Keratinocyte (primary cell): ENCODE measurements around the gene PTPRD. TPM values are rescaled to one million over a fixed set of nuclear protein-coding genes. Genes with fewer than 3 reads are reported as not detected.

Experiments
- DNase-seq: peaks from one replicate; pipeline ENCODE4 v3.0.0-alpha.2; 2011; ENCODE audit warnings: low read depth, missing footprints, low spot score
- FAIRE-seq: peaks from 2 replicates; lab custom pipeline; 2011; peaks lifted over from hg19 to GRCh38; lab: Jason Lieb, UNC
- H2AFZ ChIP-seq: 2 replicates; pipeline ENCODE4 v1.6.0; 2012; ENCODE audit warnings: low read length, control low read depth, inconsistent platforms; ENCODE audit not compliant: control insufficient read depth
- H3K27ac ChIP-seq: 2 replicates; pipeline ENCODE4 v1.5.1; 2011; ENCODE audit warnings: low read length; ENCODE audit not compliant: control insufficient read depth, insufficient read depth
- H3K27me3 ChIP-seq: 3 replicates; pipeline ENCODE4 v1.6.0; 2011; ENCODE audit warnings: low read length; ENCODE audit not compliant: control insufficient read depth, insufficient read depth; ENCODE audit errors: extremely low read depth
- H3K36me3 ChIP-seq, 2 experiments: 2 replicates in 1 of 2; 3 replicates in 1 of 2; pipeline ENCODE4 v1.5.1; 2011; ENCODE audit warnings: low read length in 2 of 2, mild to moderate bottlenecking in 1 of 2; ENCODE audit not compliant: control insufficient read depth in 2 of 2, insufficient read depth in 2 of 2; ENCODE audit errors: extremely low read depth in 1 of 2
- H3K4me1 ChIP-seq: 3 replicates; pipeline ENCODE4 v1.5.1; 2011; ENCODE audit warnings: low read length; ENCODE audit not compliant: control insufficient read depth, insufficient read depth; ENCODE audit errors: extremely low read depth
- H3K4me2 ChIP-seq: 3 replicates; pipeline ENCODE4 v1.6.0; 2011; ENCODE audit warnings: low read depth, low read length; ENCODE audit not compliant: control insufficient read depth, insufficient read depth; ENCODE audit errors: extremely low read depth
- H3K4me3 ChIP-seq, 3 experiments: fragments of 200-600 bp in 1 of 3; sonication (generic) in 1 of 3; 2 replicates in 2 of 3; 3 replicates in 1 of 3; pipeline ENCODE4 v1.5.1; 2011 to 2016; ENCODE audit warnings: low read length in 3 of 3, mild to moderate bottlenecking in 3 of 3, control low read depth in 2 of 3, inconsistent platforms in 1 of 3, low read depth in 1 of 3, mixed read lengths in 1 of 3, mixed run types in 1 of 3, moderate library complexity in 1 of 3; ENCODE audit not compliant: control insufficient read depth in 2 of 3, insufficient read depth in 2 of 3; ENCODE audit errors: extremely low read depth in 1 of 3
- H3K79me2 ChIP-seq: 2 replicates; pipeline ENCODE4 v1.6.0; 2012; ENCODE audit warnings: low read length; ENCODE audit not compliant: control insufficient read depth, insufficient read depth
- H3K9ac ChIP-seq: 3 replicates; pipeline ENCODE4 v1.6.0; 2011; ENCODE audit warnings: low read length; ENCODE audit not compliant: control insufficient read depth, insufficient read depth; ENCODE audit errors: extremely low read depth
- H3K9me1 ChIP-seq: 3 replicates; pipeline ENCODE4 v1.6.0; 2011; ENCODE audit warnings: low read length; ENCODE audit not compliant: control insufficient read depth, insufficient read depth; ENCODE audit errors: extremely low read depth
- H3K9me3 ChIP-seq: 2 replicates; pipeline ENCODE4 v1.5.1; 2012; ENCODE audit warnings: low read depth, low read length; ENCODE audit not compliant: control insufficient read depth
- H4K20me1 ChIP-seq: 3 replicates; pipeline ENCODE4 v1.6.0; 2011; ENCODE audit warnings: low read length; ENCODE audit not compliant: control insufficient read depth, insufficient read depth; ENCODE audit errors: extremely low read depth
- CTCF ChIP-seq, 3 experiments: IDR thresholded peaks in 1 of 3; conservative IDR thresholded peaks in 1 of 3; optimal IDR thresholded peaks in 1 of 3; 2 replicates in 2 of 3; 3 replicates in 1 of 3; pipeline versions ENCODE3 to v1.5.1; 2011; ENCODE audit warnings: low read length in 3 of 3, mild to moderate bottlenecking in 3 of 3, moderate library complexity in 2 of 3, control low read depth in 1 of 3, inconsistent platforms in 1 of 3; ENCODE audit not compliant: insufficient read depth in 2 of 3; ENCODE audit errors: extremely low read depth in 1 of 3
- EZH2 ChIP-seq: IDR thresholded peaks from one replicate; pipeline ENCODE4 v1.6.1; 2012; ENCODE audit warnings: inconsistent platforms, mild to moderate bottlenecking, low read length, moderate library complexity
- dilution Hi-C: fragments of 300-500 bp; cut with MboI; formaldehyde crosslinking; loops from one replicate; pipeline ENCODE4 v1.7.0; 2020; ENCODE audit warnings: low sequenced_read_pairs; ENCODE audit not compliant: extremely low pct_ligation_motif_present
- polyA plus RNA-seq, 5 experiments: library from polyadenylated mRNA; depleted of rRNA in 3 of 5; stranded (reverse) in 3 of 5; stranded (forward) in 1 of 5; unstranded in 1 of 5; fragments of >200 nt; gene quantifications; 1 replicate in 1 of 5; 2 replicates in 3 of 5; 3 replicates in 1 of 5; pipeline versions ENCODE4 v1.2.1 to v1.2.3, GENCODE V29; 2011 to 2012; ENCODE audit warnings: missing spikeins in 2 of 5, low read depth in 1 of 5, low replicate concordance in 1 of 5

Gene PTPRD
- polyA plus RNA-seq, 1 donor (not counting 4 experiments of a cell fraction or from before 2014, with no cell fraction given), result 0.10 TPM

GRCh38 chr9:8430945-8431344 is 2181.9 kb downstream of the PTPRD start:
- Histone ChIP-seq H3K36me3 (no peaks in the 10 kb centered on the region), H3K27me3 (no peaks in the 10 kb centered on the region), H3K4me1 (no peaks in the 10 kb centered on the region), H2AFZ (no peak overlapping the region), H3K9me3 (no peaks in the 10 kb centered on the region), H3K27ac (no peak overlapping the region), H3K9ac (no peak overlapping the region), H3K4me2 (no peak overlapping the region), H3K9me1 (no peaks in the 10 kb centered on the region), H4K20me1 (no peaks in the 10 kb centered on the region), H3K79me2 (no peaks in the 10 kb centered on the region), H3K4me3 (no peak overlapping the region)
- TF ChIP-seq EZH2 (no peak), CTCF (optimal IDR thresholded peaks at IDR 0.05 in 1 of 3, IDR thresholded peaks at IDR 0.05 in 1 of 3, conservative IDR thresholded peaks at IDR 0.05 in 1 of 3; ENCODE audit: extremely low read depth in 1 of 3, insufficient read depth in 2 of 3, low read length in 3 of 3) (no peak)
- DNase-seq, result no peak
- dilution Hi-C loops, result no loop called here
- FAIRE-seq, result no peak

GRCh38 chr9:8429768-8430167 is 2183.0 kb downstream of the PTPRD start:
- no peaks in the 10 kb centered on the region for H4K20me1 ChIP-seq
- dilution Hi-C loops, result no loop called here

DNA sequence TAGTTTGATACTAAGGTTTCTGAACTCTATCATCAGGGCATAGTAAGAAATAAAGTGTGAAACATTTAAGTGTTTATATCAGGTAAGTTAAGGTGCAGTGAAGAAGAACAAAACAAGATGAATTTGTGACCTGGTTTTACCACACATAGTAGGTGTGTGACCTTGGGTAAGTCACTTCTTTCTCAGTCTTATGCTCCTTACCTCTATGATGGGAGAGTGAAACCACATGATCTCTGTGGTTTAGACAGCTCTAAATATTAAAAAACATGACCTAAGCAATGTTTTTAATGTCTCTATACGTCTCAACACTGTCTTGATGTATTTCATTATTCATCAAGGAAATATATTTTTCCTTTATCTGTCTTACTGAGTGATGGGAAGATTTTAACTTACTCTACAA is 2183.6 kb downstream of the PTPRD start:
- Histone ChIP-seq H3K79me2 (no peaks in the 10 kb centered on the region), H3K9me1 (no peaks in the 10 kb centered on the region), H3K4me3 (no peak overlapping the region), H3K27me3 (no peaks in the 10 kb centered on the region), H3K9me3 (no peaks in the 10 kb centered on the region), H2AFZ (no peak overlapping the region), H3K27ac (no peak overlapping the region), H3K4me1 (no peaks in the 10 kb centered on the region), H3K9ac (no peak overlapping the region), H4K20me1 (no peaks in the 10 kb centered on the region), H3K36me3 (no peaks in the 10 kb centered on the region), H3K4me2 (no peak overlapping the region)
- no peak for TF ChIP-seq EZH2
- TF ChIP-seq CTCF (optimal IDR thresholded peaks at IDR 0.05 in 1 of 3, IDR thresholded peaks at IDR 0.05 in 1 of 3, conservative IDR thresholded peaks at IDR 0.05 in 1 of 3; ENCODE audit: extremely low read depth in 1 of 3, insufficient read depth in 2 of 3, low read length in 3 of 3), result no peak
- no peak for DNase-seq
- dilution Hi-C loops, result no loop called here
- FAIRE-seq, result no peak

More at GRCh38 chr9:8429768-8430167, 2183.0 kb downstream of the PTPRD start:
- Histone ChIP-seq H3K9me1 (no peaks in the 10 kb centered on the region), H3K4me2 (no peak overlapping the region), H3K9me3 (no peaks in the 10 kb centered on the region), H3K4me1 (no peaks in the 10 kb centered on the region), H3K36me3 (no peaks in the 10 kb centered on the region), H2AFZ (no peak overlapping the region), H3K9ac (no peak overlapping the region), H3K27ac (no peak overlapping the region), H3K4me3 (no peak overlapping the region), H3K79me2 (no peaks in the 10 kb centered on the region), H3K27me3 (no peaks in the 10 kb centered on the region)
- no peak for FAIRE-seq
- TF ChIP-seq EZH2, result no peak
- no peak for DNase-seq
